Neural progenitor cell (in vitro differentiated cells): ENCODE results near the gene GTF3C4.

Source experiments
- CTCF ChIP-seq: fragments of 200-600 bp; sonication (generic); IDR thresholded peaks from 2 replicates; pipeline ENCODE4 v1.5.1; 2017; ENCODE audit warnings: antibody characterized with exemption, mild to moderate bottlenecking
- EZH2 ChIP-seq: fragments of 200-600 bp; sonication (generic); IDR thresholded peaks from 2 replicates; pipeline ENCODE4 v1.6.1; 2017; ENCODE audit warnings: antibody characterized with exemption, mild to moderate bottlenecking, moderate library complexity
- EZH2phosphoT487 ChIP-seq: fragments of 200-600 bp; sonication (generic); IDR thresholded peaks from 2 replicates; pipeline ENCODE4 v1.6.1; 2017; ENCODE audit warnings: antibody characterized with exemption

- TF ChIP-seq CTCF (no peak), EZH2phosphoT487 (no peak), EZH2 (no peak)
Measured at GRCh38 chr9:132646726-132647125, 23.5 kb upstream of the GTF3C4 start.
